GM21529 (cell line): ENCODE results near the gene SLC8A3.

Experiments
- ATAC-seq: cut with Tn5 transposase; IDR thresholded peaks from one replicate; pipeline ENCODE4 v1.9.1; 2021; ENCODE audit not compliant: unreplicated experiment

SLC8A3 gene

GRCh38 chr14:70077005-70077404 lies 111.7 kb downstream of the SLC8A3 start:
- no peak for ATAC-seq

GRCh38 chr14:70073924-70074566 lies 114.7 kb downstream of the SLC8A3 start:
- no peak for ATAC-seq

GRCh38 chr14:70069186-70069585 lies 119.6 kb downstream of the SLC8A3 start:
- no peak for ATAC-seq

GRCh38 chr14:70067810-70068209 lies 120.9 kb downstream of the SLC8A3 start:
- ATAC-seq: no peak

- ATAC-seq: no peak
Measured at GRCh38 chr14:70064136-70064865, 124.5 kb downstream of the SLC8A3 start.

GRCh38 chr14:70061108-70061507 lies 127.6 kb downstream of the SLC8A3 start:
- ATAC-seq: no peak

- no peak for ATAC-seq
Measured at GRCh38 chr14:70059545-70059944, 129.2 kb downstream of the SLC8A3 start.

GRCh38 chr14:70057519-70058136 lies 131.1 kb downstream of the SLC8A3 start:
- ATAC-seq: no peak

GRCh38 chr14:70052990-70053389 lies 135.8 kb downstream of the SLC8A3 start:
- ATAC-seq: no peak

- no peak for ATAC-seq
Measured at GRCh38 chr14:70050136-70050535, 138.6 kb downstream of the SLC8A3 start.

GRCh38 chr14:70049605-70050004 lies 139.1 kb downstream of the SLC8A3 start:
- no peak for ATAC-seq

- ATAC-seq: no peak
Measured at GRCh38 chr14:70048313-70048654, 140.5 kb downstream of the SLC8A3 start.

GRCh38 chr14:70047598-70048312 lies 141.0 kb downstream of the SLC8A3 start:
- no peak for ATAC-seq

- no peak for ATAC-seq
Measured at GRCh38 chr14:70045844-70046535, 142.8 kb downstream of the SLC8A3 start.

GRCh38 chr14:70045310-70045709 lies 143.4 kb downstream of the SLC8A3 start:
- ATAC-seq: no peak

- no peak for ATAC-seq
Measured at GRCh38 chr14:70043001-70043400, 145.8 kb downstream of the SLC8A3 start.

- ATAC-seq: no peak
Measured at GRCh38 chr14:70036665-70037064, 152.1 kb downstream of the SLC8A3 start.

GRCh38 chr14:70034257-70034656 lies 154.5 kb downstream of the SLC8A3 start:
- no peak for ATAC-seq

GRCh38 chr14:70033561-70033960 lies 155.2 kb downstream of the SLC8A3 start:
- ATAC-seq: no peak

- no peak for ATAC-seq
Measured at GRCh38 chr14:70033116-70033515, 155.6 kb downstream of the SLC8A3 start.

- ATAC-seq: no peak
Measured at GRCh38 chr14:70032447-70032846, 156.3 kb downstream of the SLC8A3 start.
